A549 (cell line): ENCODE data around the gene TIMM9. TPM values are rescaled to one million over a fixed set of nuclear protein-coding genes. Genes with fewer than 3 reads are reported as not detected.

ENCODE experiments used
- ATAC-seq, 2 experiments: fragments of 200-7000 bp in 1 of 2; fragments of >200 bp in 1 of 2; cut with Nextera tagmentation in 1 of 2; cut with Tn5 transposase in 1 of 2; 3 replicates each; pipeline versions ENCODE4 v1.8.0 to v1.9.1; 2018 to 2020; ENCODE audit warnings: mild to moderate bottlenecking in 1 of 2, moderate library complexity in 1 of 2
- CTCF ChIA-PET: fragments of 300-600 bp; sonication (Branson Sonifier 250); formaldehyde crosslinking; extraction: SDS; loops from one replicate; lab custom pipeline; 2021; ENCODE audit warnings: antibody characterized with exemption, inconsistent platforms; lab: Yijun Ruan, JAX
- POLR2A ChIA-PET: fragments of 350-600 bp; formaldehyde crosslinking; extraction: SDS; loops from one replicate; lab custom pipeline; 2021; ENCODE audit warnings: antibody characterized with exemption, inconsistent platforms; lab: Yijun Ruan, JAX
- DNase-seq, 2 experiments: peaks; one replicate each; pipeline versions ENCODE4 v3.0.0 to v3.0.0-alpha.2; 2011 to 2016; ENCODE audit warnings: low read depth in 1 of 2, low spot score in 1 of 2
- FAIRE-seq: peaks from 2 replicates; lab custom pipeline; 2011; peaks lifted over from hg19 to GRCh38; lab: Jason Lieb, UNC
- H3K27ac ChIP-seq, 2 experiments: fragments of >200 bp; sonication (Bioruptor Twin); formaldehyde crosslinking; 3 replicates each; pipeline ENCODE4 v1.5.1; 2016 to 2017
- H3K4me1 ChIP-seq: fragments of >200 bp; sonication (Bioruptor Twin); formaldehyde crosslinking; 3 replicates; pipeline ENCODE4 v1.6.1; 2016
- H3K4me2 ChIP-seq: fragments of >200 bp; sonication (Bioruptor Twin); formaldehyde crosslinking; 3 replicates; pipeline ENCODE4 v1.6.1; 2016
- H3K4me3 ChIP-seq: fragments of >200 bp; sonication (Bioruptor Twin); formaldehyde crosslinking; 3 replicates; pipeline ENCODE4 v1.5.1; 2016
- H3K9me3 ChIP-seq: fragments of >200 bp; sonication (Bioruptor Twin); formaldehyde crosslinking; 3 replicates; pipeline ENCODE4 v1.6.1; 2016
- BCL3 ChIP-seq: fragments of >200 bp; sonication (Bioruptor Twin); formaldehyde crosslinking; IDR thresholded peaks from 3 replicates; pipeline ENCODE4 v1.6.1; 2016
- CEBPB ChIP-seq, 2 experiments: fragments of >200 bp in 1 of 2; sonication (Bioruptor Twin) in 1 of 2; formaldehyde crosslinking in 1 of 2; IDR thresholded peaks; 2 replicates each; pipeline ENCODE4 v1.6.1; 2012 to 2016
- E2F6 ChIP-seq: IDR thresholded peaks from 2 replicates; pipeline ENCODE4 v1.6.1; 2012; ENCODE audit warnings: low read depth, borderline replicate concordance
- FOSB ChIP-seq: fragments of 250-450 bp; sonication (Bioruptor Pico); IDR thresholded peaks from 2 replicates; pipeline ENCODE4 v1.5.0; 2020; ENCODE audit warnings: mild to moderate bottlenecking, moderate library complexity
- FOXS1 ChIP-seq: fragments of 250-450 bp; sonication (Bioruptor Pico); IDR thresholded peaks from 2 replicates; pipeline ENCODE4 v1.5.0; 2020; ENCODE audit warnings: mild to moderate bottlenecking, moderate library complexity
- GATA3 ChIP-seq: IDR thresholded peaks from 2 replicates; pipeline ENCODE4 v1.6.1; 2012; ENCODE audit warnings: borderline replicate concordance
- HES2 ChIP-seq: fragments of >200 bp; sonication (Bioruptor Twin); formaldehyde crosslinking; IDR thresholded peaks from 2 replicates; pipeline ENCODE4 v1.6.1; 2016
- JUNB ChIP-seq: fragments of >200 bp; sonication (Bioruptor Twin); formaldehyde crosslinking; IDR thresholded peaks from 2 replicates; pipeline ENCODE4 v1.6.1; 2016
- KDM1A ChIP-seq: fragments of 200-600 bp; sonication (generic); IDR thresholded peaks from 2 replicates; pipeline ENCODE4 v1.6.1; 2016; ENCODE audit warnings: low read depth, mild to moderate bottlenecking
- KDM5A ChIP-seq: fragments of 200-600 bp; sonication (generic); IDR thresholded peaks from 2 replicates; pipeline ENCODE4 v1.6.1; 2016; ENCODE audit warnings: antibody characterized with exemption, mild to moderate bottlenecking
- MAFK ChIP-seq: fragments of 450-650 bp; IDR thresholded peaks from 2 replicates; pipeline ENCODE4 v1.6.1; 2014; ENCODE audit not compliant: partially characterized antibody
- NPAS2 ChIP-seq: fragments of 250-450 bp; sonication (Bioruptor Pico); IDR thresholded peaks from 2 replicates; pipeline ENCODE4 v1.8.0; 2022; ENCODE audit warnings: mild to moderate bottlenecking, moderate library complexity, borderline replicate concordance
- NR3C1 ChIP-seq: fragments of >200 bp; sonication (Bioruptor Twin); formaldehyde crosslinking; IDR thresholded peaks from 3 replicates; pipeline ENCODE4 v1.6.1; 2017
- POLR2A ChIP-seq: IDR thresholded peaks from 2 replicates; pipeline ENCODE4 v1.6.1; 2012; ENCODE audit warnings: mild to moderate bottlenecking, low read length
- RARB ChIP-seq: fragments of 250-450 bp; sonication (Bioruptor Pico); IDR thresholded peaks from 2 replicates; pipeline ENCODE4 v1.8.0; 2021; ENCODE audit warnings: mild to moderate bottlenecking, moderate library complexity
- RNF2 ChIP-seq: fragments of 200-600 bp; sonication (generic); IDR thresholded peaks from 2 replicates; pipeline ENCODE4 v1.6.1; 2016; ENCODE audit warnings: low read depth, mild to moderate bottlenecking, antibody characterized with exemption, moderate library complexity, borderline replicate concordance
- SMC3 ChIP-seq: fragments of >200 bp; sonication (Bioruptor Twin); formaldehyde crosslinking; IDR thresholded peaks from 3 replicates; pipeline ENCODE4 v1.6.1; 2018; ENCODE audit warnings: inconsistent platforms
- SREBF2 ChIP-seq: fragments of 450-650 bp; IDR thresholded peaks from 2 replicates; pipeline ENCODE4 v1.6.1; 2014; ENCODE audit warnings: mild to moderate bottlenecking, moderate library complexity
- TP53 ChIP-seq: fragments of 250-450 bp; sonication (Bioruptor Pico); IDR thresholded peaks from 2 replicates; pipeline ENCODE4 v1.5.0; 2021; ENCODE audit warnings: mild to moderate bottlenecking, moderate library complexity
- whole genome bisulfite sequencing: methylation state at CpG from one replicate; pipeline ENCODE4 v1.1.6; 2017; ENCODE audit errors: missing lambda C conversion rate; 5-methylcytosine and 5-hydroxymethylcytosine counted together
- polyA plus RNA-seq, 4 experiments: library from polyadenylated mRNA; depleted of rRNA in 3 of 4; stranded (reverse); fragments of >200 nt; fragmentation: RNase III in 1 of 4; extraction: RNeasy Plus Mini Kit Qiagen cat#74134 plus additional on column Dnase treatment in 1 of 4; gene quantifications; 2 replicates in 3 of 4; 3 replicates in 1 of 4; pipeline ENCODE4 v1.2.3, GENCODE V29; 2011 to 2017
- TF ChIP-seq, protein P1 (sequence below): fragments of 150-350 bp; IDR thresholded peaks from 2 replicates; pipeline ENCODE4 v1.6.1; 2014; ENCODE audit warnings: low read depth, mild to moderate bottlenecking, low read length
- TF ChIP-seq, protein P2 (sequence below): fragments of 250-450 bp; sonication (Bioruptor Pico); IDR thresholded peaks from 2 replicates; pipeline ENCODE4 v1.5.0; 2020; ENCODE audit warnings: low read depth, mild to moderate bottlenecking, moderate library complexity
- TF ChIP-seq, protein P3 (sequence below): fragments of 450-650 bp; IDR thresholded peaks from 2 replicates; pipeline ENCODE4 v1.6.1; 2014; ENCODE audit warnings: antibody characterized with exemption

TIMM9 gene
- polyA plus RNA-seq, 2 of the 4 experiments (the other 2 are of a cell fraction): 70.1 to 101 TPM

GRCh38 chr14:58476320-58476719, 49.0 kb upstream of the TIMM9 start:
- no peak for DNase-seq
- FAIRE-seq: no peak
- POLR2A ChIA-PET: no interaction called here
- CTCF ChIA-PET: interaction anchor here (1.2 kb wide), 1 partner anchor 25 kb away, joined by 3 read pairs; no protein-coding TSS in a partner anchor
- H3K4me3 ChIP-seq: no peak overlapping the region
- no peak for ATAC-seq
- 95% methylated on average over 1 of the region's 1 CpG for WGBS
- no peak overlapping the region for H3K27ac ChIP-seq
- no peaks in the 10 kb centered on the region for H3K9me3 ChIP-seq
- no peak overlapping the region for H3K4me2 ChIP-seq
- no peaks in the 10 kb centered on the region for H3K4me1 ChIP-seq
- TF ChIP-seq RNF2 (no peak), NPAS2 (CRISPR knock-in tag) (no peak), GATA3 (no peak), KDM1A (no peak), MAFK (no peak), NR3C1 (no peak), KDM5A (no peak), HES2 (no peak), JUNB (no peak), BCL3 (no peak), RARB (CRISPR knock-in tag) (no peak), CEBPB (IDR thresholded peaks at IDR 0.05) (no peak), FOSB (no peak), FOXS1 (CRISPR knock-in tag) (no peak), TP53 (CRISPR knock-in tag) (no peak), SMC3 (no peak)
- TF ChIP-seq, protein P1, sequence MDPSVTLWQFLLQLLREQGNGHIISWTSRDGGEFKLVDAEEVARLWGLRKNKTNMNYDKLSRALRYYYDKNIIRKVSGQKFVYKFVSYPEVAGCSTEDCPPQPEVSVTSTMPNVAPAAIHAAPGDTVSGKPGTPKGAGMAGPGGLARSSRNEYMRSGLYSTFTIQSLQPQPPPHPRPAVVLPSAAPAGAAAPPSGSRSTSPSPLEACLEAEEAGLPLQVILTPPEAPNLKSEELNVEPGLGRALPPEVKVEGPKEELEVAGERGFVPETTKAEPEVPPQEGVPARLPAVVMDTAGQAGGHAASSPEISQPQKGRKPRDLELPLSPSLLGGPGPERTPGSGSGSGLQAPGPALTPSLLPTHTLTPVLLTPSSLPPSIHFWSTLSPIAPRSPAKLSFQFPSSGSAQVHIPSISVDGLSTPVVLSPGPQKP: no peak
- TF ChIP-seq, protein P2, sequence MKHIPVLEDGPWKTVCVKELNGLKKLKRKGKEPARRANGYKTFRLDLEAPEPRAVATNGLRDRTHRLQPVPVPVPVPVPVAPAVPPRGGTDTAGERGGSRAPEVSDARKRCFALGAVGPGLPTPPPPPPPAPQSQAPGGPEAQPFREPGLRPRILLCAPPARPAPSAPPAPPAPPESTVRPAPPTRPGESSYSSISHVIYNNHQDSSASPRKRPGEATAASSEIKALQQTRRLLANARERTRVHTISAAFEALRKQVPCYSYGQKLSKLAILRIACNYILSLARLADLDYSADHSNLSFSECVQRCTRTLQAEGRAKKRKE (CRISPR knock-in tag): no peak
- TF ChIP-seq, protein P3, sequence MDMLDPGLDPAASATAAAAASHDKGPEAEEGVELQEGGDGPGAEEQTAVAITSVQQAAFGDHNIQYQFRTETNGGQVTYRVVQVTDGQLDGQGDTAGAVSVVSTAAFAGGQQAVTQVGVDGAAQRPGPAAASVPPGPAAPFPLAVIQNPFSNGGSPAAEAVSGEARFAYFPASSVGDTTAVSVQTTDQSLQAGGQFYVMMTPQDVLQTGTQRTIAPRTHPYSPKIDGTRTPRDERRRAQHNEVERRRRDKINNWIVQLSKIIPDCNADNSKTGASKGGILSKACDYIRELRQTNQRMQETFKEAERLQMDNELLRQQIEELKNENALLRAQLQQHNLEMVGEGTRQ: no peak

GRCh38 chr14:58469309-58469708, 42.0 kb upstream of the TIMM9 start:
- Histone ChIP-seq H3K4me3 (no peak overlapping the region), H3K9me3 (no peaks in the 10 kb centered on the region), H3K4me1 (peaks cover 20% of the 10 kb centered on the region), H3K4me2 (no peak overlapping the region), H3K27ac (no peak overlapping the region)
- WGBS: 93% methylated on average over 5 of the region's 5 CpGs
- TF ChIP-seq, protein P1: no peak
- TF ChIP-seq POLR2A (no peak), SREBF2 (no peak), E2F6 (no peak), JUNB (no peak), HES2 (no peak)
- ATAC-seq: no peak
- CTCF ChIA-PET: interaction anchor here (0.7 to 1.2 kb wide), 2 partner anchors 45 to 655 kb away, joined by 3 read pairs; no protein-coding TSS in a partner anchor
- DNase-seq: no peak
- POLR2A ChIA-PET: no interaction called here
- no peak for FAIRE-seq
